NCI-H146 (cell line): ENCODE data around the gene CHKA.
A peak's percentile ranks its signal among the peaks of the same experiment; 100 is the strongest.

Experiments used
- DNase-seq: peaks from one replicate; lab custom pipeline; 2025; lab: John Stamatoyannopoulos, UW

The CHKA gene

GRCh38 chr11:68071281-68072048 lies 49.7 kb downstream of the CHKA start:
- DNase-seq = no peak

- no peak for DNase-seq
These were observed 53.2 kb downstream of the CHKA start for GRCh38 chr11:68067991-68068390.

GRCh38 chr11:68066742-68067141 lies 54.4 kb downstream of the CHKA start:
- peak; percentile 33 for DNase-seq

- peak; percentile 24 for DNase-seq
These were observed 55.3 kb downstream of the CHKA start for GRCh38 chr11:68065841-68066240.

- DNase-seq = no peak
These were observed 56.3 kb downstream of the CHKA start for GRCh38 chr11:68064926-68065325.

- DNase-seq = no peak
These were observed 59.7 kb downstream of the CHKA start for GRCh38 chr11:68061508-68061907.

GRCh38 chr11:68057807-68058206 lies 63.4 kb downstream of the CHKA start:
- DNase-seq = no peak

- no peak for DNase-seq
These were observed 64.6 kb downstream of the CHKA start for GRCh38 chr11:68056317-68057285.

GRCh38 chr11:68053981-68054812 lies 67.0 kb downstream of the CHKA start:
- DNase-seq = no peak

GRCh38 chr11:68053117-68053516 lies 68.1 kb downstream of the CHKA start:
- no peak for DNase-seq

GRCh38 chr11:68052137-68052873 lies 68.9 kb downstream of the CHKA start:
- no peak for DNase-seq

GRCh38 chr11:68051191-68052136 lies 69.7 kb downstream of the CHKA start:
- DNase-seq = no peak

- DNase-seq = no peak
These were observed 70.8 kb downstream of the CHKA start for GRCh38 chr11:68050371-68050841.

- no peak for DNase-seq
These were observed 71.4 kb downstream of the CHKA start for GRCh38 chr11:68049509-68050370.

- no peak for DNase-seq
These were observed 72.3 kb downstream of the CHKA start for GRCh38 chr11:68048681-68049508.

GRCh38 chr11:68047437-68048290 lies 73.5 kb downstream of the CHKA start:
- no peak for DNase-seq

GRCh38 chr11:68044898-68045351 lies 76.3 kb downstream of the CHKA start:
- DNase-seq = no peak
